Activated naive CD4-positive, alpha-beta T cell treated with anti-CD3 and anti-CD28 coated beads, Interleukin-2, amount 50 U/mL, for 16 hours (primary cell): ENCODE results near the gene KIF26B.
"Not testable (repeated sequence)": the region's sequence is repeated elsewhere in the genome, so short reads cannot be mapped to it uniquely, and the experiment has no call there.

Experiments
- DNase-seq: peaks from one replicate; pipeline ENCODE4 v3.0.0-alpha.2; 2020

KIF26B gene

DNA sequence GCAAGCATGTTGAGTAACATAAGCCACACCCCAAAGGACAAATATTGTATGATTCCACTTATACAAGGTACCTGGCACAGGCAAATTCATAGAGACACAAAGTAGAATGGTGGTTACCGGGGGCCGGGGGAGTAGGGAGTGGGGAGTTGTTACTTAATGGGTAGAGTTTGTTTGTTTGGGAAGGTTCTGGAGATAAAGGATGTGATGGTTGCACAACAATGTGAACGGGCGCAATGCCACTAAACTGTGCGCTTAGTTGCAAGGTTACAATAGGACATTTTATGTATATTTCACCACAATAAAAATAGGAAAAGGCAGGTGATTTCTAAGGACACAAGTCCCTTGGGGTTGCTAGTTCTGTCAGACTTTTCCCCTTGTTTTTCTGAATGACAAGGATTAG, 516.6 kb downstream of the KIF26B start:
- no peak for DNase-seq

DNA sequence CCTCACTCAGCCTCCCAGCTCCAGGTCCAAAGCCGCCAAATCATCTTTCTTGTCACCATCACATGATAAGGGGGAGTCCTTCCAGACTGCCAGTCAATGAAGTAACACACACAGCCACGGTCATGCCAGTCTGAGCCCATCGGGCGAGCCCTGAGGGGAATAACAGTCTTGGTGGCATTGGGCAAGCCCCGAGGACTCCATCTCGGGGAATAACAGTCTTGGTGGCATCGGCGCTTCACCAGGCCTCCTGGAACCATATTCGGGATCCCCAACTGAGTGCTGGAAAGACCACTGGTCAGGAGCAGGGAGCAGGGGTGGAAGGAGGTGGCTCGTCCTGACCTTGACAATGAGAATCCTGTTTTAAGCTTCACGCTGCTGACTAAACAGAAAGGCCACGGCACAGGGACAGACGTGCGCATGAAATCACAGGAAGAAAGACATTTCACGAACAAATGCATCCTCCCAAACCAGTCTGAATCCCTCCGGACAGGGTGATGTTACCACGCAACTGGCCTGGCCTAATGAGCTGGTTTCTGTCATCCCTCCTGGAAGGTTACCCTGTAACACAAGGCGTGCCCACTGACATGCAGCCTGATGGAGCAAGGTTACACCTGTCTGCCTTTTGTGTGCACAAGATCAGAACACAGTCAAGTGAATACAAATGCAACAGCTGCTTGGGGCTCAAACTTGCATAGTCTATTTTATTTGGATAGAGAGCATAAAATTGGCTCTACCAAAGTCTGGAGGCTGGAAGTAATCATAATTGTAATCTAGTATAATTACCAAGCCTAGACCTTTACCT, 517.4 kb downstream of the KIF26B start:
- no peak for DNase-seq

DNA sequence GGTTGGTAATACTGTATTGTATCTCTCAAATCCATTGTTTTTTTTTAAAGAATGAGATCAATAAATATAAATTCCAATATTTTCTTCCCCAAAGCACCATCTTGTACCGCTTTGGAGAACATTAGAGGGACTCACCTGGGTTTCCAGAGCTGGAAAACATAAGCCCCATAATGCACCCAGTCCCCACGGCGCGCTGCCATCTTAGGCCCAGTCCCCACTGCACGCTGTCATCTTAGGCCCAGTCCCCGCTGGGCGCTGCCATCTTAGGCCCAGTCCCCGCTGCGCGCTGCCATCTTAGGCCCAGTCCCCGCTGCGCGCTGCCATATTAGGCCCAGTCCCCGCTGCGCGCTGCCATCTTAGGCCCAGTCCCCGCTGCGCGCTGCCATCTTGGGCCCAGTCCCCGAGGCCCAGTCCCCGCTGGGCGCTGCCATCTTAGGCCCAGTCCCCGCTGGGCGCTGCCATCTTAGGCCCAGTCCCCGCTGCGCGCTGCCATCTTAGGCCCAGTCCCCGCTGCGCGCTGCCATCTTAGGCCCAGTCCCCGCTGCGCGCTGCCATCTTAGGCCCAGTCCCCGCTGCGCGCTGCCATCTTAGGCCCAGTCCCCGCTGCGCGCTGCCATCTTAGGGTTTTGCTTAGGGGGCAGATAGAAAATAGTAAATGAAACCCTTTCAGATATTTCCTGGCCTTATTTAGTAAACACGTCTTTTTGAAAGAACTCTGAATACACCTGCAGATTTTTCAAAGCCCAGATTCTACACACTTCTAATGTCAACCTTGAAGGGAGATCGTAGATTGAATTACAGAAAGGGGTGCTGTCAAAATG, 518.3 kb downstream of the KIF26B start:
- DNase-seq: not testable (repeated sequence)

DNA sequence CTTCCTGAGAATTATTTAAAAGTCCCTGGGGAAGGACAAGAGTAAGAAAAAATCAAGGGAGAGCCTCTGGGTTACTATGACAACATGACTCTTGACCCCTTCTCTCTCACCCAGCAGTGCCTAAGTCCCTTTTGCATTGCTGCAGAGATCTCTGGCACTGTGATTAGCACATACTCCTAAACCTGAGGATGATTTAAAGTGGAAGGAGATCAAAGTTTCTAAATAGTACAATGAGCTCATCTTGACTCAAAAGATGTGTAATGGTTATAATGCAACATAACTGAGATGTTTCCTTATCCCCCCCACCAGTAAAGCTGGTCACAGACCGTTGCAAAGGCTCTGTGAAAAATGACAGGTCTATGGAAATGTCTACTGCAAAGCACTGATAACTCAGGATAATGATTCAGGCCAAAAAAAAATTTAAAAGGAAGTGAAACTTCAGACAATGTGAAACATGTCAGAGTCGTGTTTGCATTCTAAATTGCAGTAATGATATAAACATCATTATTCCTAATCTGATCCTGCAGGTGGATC, 519.2 kb downstream of the KIF26B start:
- no peak for DNase-seq

DNA sequence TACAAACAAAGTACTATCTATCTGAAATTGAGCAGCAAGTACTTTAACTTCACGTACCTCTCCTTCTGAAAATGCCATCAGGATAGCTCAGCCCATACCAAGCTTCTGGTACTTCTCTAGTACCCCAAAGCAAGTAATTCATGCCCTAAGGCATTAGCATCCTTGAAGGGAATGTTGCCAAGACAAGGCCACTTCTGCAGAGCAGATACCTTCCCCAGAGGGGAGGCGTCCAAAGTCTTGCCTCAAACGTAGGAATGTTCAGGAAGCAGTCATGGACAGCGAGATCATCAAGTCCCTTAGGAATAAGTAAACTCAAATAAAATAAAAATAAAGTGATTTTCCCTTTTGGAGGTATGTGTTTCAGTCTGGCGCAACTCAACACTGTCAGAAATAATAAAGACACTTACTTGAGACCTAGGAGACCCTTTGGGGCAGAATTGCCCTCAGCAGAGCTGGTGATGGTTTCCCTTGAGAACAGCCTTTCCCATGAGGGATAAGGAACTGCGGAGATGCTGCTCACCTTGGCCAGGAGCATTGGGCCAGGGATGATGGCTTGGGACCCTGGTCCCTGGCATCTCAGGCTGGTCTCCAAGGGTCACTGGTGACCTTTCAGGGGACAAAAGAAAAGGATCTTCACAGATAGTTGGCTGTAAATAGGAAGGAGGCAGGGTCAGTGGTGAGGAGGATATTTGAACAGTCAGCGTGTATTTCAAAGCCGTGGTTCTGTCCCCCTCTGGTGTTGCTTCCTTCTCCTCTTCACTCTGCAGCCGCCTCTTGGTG, 522.9 kb downstream of the KIF26B start:
- DNase-seq: no peak

DNA sequence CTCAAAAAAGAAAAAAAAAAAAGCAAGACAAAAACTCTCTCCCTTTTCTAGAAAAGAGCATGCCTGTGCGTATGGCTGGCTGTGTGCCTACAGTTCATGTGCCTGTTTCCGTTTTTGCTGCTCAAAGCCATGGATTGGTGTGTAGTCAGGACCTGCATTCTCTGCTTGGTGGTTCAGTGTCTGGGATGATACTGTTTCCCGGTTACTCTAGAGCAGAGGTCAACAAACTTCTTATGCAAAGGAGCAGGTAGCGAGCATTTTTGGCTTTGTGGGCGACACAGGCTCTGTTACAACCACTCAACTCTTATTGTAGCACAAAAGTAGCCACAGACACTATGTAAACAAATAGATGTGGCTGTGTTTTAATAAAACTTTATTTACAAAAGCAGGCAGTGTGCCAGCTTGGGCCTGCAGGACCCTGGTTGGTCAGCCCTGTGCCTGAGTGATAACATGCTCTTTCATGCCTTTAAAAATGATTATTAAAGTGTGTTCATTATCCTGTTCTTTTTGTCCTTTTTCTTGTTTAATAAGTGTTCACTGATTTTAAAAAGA, 524.2 kb downstream of the KIF26B start:
- DNase-seq: no peak

DNA sequence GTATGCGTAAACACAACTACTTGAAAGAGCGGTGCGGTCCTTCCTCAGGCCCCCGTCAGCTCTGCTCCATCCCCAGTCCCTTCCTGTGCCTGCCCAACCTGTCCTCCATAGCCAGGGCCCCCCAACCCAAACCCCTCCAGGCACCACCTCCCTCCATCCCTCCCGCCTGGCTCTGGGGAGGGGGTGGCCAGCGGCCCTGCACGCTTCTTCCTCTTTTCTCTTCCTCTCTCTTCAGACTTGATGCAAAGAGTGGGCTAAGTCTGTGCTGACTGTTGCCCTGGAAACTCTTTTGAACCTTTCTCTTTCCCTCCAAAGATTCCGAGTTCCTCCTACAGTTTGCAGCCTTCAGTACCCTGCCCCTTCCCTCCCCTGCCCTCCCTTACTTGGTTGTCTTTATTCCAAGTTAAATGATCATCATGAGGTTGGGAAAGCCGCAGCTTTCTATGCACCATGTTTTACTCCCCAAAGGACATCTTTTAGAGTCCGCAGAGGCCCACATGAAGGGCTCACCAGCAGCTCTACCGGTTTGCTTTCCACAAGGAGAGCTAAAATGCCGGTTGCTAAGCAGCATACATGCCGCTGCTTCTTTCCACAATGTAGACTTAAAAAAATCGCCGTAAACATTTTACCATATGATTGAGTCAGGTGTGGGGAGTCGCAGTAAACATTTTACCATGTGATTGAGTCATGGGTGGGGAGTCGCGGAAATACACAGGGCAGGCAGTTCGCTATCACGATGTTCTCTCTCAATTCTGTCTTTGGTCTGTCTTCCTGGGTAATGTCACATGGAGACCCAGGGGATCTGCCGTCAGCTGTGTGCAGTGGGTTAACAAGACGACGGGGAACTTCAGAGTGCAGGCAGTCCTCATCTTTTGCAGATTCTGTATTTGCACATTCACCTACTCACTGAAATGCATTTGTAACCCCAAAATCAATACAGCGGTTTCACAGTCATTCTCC, 525.3 kb downstream of the KIF26B start:
- DNase-seq: no peak

DNA sequence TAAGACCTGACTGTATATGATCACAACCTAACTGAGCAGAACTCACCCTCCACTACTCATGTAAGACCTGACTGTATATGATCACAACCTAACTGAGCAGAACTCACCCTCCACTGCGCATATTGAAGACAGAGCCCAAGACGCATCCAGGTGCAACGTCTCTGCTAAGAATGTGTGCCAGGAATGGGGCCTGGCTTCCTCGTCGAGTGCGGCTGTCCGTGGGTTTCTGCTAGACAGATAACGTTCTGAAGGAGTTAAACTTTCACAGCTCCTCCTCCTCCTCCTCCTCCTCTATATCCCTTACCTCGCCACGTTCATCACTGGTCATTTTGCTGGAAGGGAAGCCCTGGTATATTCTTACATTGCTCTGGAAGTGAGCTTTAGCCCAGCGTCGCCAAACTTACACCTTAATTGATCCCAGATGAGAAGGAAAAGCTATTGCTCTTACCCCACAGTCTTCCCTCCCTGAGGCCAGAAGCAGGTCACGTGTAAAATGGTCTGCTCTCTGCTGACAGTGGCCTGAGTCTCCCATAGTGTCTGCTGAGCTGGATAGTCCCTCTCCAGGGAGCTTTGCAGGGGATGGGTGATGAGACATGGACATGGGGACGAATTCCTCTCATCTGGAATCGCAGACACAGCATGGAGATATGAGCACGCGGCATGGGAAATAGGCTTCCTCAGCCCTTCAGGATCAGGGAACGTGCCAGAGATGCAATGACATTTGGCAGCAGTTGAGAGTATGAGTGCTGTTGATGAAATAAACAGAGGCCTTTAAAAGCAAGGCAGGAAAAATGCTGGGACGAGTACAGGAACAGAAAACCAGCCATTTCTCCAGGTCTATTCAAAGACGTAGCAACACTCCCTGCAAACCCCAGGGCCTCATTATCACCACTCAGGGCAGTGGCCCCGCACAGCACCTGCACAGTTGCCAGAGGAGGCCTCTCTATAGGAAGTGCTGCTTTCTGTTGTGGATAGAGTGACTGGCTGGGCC, 528.1 kb downstream of the KIF26B start:
- no peak for DNase-seq

DNA sequence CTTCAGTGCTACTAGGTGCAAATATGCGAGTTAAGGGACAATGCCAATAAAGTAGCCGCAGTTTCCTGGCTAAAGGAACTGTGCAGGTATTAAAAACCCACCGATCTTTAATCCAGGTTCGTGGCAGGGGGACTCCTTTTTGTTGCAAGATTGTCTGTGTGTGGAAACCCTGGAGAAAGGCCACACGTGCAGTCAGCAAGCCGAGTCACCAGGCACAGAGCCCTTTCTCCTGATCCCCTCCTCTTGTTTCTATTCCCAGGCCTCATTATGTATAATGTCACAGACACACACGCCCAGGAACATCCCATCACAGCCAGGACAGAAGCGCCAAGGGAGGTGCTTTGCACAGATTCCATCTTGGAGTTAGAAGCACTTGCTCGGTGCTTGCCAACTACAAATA, 528.9 kb downstream of the KIF26B start:
- no peak for DNase-seq

DNA sequence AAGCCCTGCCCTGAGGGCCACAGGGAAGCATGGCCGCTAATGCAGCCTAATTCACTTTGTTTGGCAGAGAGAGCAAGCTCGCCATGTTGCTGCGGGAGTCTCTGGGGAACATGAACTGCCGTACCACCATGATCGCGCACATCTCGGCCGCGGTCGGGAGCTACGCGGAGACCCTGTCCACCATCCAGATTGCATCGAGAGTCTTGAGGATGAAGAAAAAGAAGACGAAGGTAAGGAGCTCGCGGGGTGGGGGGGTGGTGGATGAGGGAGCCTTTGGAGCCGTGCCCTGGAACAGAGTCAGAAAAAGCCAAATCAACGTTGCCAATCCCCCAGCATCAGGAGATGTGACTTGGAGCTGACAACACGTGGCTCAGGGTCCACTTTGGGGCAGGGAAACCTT, 529.4 kb downstream of the KIF26B start:
- no peak for DNase-seq

DNA sequence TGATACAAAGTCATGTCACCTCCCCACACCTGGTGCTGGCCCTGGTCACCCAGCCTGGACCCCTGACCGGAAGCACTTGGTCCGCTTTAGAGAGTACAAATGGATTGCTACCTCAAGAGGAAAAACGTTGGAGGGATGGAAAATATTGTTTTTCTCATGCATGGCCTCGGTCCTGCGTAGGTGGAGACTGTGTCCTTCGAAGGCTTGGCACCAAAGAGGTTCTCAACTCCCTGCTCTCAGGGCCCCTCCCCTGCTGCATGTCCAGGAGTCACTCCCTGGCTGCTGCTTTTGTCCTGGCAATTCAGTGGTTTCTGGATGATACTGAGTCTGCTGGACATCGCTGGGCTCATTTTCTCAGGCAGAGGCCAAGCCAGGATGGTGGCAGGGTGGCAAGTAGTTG, 529.8 kb downstream of the KIF26B start:
- DNase-seq: no peak

DNA sequence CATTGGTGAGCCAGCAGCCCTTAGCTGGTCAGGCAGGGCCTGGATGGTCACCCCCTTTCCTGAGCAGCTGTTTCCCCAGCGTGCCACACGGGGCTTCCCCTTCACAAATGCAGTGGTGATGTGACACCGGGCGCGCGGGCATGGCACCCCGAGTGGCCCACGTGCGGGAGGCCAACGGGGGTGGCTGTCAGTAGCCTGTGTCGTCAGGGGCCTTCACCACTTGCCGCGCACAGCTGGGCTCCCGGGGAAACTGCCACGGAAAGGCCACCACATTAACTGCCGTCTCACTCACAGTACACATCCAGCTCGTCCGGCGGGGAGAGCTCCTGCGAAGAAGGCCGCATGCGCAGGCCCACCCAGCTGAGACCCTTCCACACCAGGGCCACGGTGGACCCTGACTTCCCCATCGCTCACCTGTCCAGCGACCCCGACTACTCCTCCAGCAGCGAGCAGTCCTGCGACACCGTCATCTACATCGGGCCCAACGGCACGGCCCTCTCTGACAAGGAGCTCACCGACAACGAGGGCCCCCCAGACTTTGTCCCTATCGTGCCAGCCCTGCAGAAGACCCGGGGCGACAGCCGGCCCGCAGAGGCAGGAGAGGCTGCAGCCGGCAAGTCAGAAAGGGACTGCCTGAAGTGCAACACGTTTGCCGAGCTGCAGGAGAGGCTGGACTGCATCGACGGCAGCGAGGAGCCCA, 530.5 kb downstream of the KIF26B start:
- no peak for DNase-seq

DNA sequence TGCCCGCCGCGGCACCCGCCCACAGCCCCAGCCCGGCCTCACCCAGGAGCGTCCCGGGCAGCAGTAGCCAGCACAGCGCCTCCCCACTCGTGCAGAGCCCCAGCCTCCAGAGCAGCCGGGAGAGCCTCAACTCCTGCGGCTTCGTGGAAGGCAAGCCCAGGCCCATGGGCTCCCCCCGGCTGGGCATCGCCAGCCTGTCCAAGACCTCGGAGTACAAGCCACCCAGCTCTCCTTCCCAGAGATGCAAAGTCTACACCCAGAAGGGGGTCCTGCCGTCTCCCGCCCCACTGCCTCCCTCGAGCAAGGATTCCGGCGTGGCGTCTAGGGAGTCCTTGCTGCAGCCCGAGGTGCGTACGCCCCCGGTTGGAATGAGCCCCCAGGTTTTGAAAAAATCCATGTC, 531.2 kb downstream of the KIF26B start:
- DNase-seq: no peak

DNA sequence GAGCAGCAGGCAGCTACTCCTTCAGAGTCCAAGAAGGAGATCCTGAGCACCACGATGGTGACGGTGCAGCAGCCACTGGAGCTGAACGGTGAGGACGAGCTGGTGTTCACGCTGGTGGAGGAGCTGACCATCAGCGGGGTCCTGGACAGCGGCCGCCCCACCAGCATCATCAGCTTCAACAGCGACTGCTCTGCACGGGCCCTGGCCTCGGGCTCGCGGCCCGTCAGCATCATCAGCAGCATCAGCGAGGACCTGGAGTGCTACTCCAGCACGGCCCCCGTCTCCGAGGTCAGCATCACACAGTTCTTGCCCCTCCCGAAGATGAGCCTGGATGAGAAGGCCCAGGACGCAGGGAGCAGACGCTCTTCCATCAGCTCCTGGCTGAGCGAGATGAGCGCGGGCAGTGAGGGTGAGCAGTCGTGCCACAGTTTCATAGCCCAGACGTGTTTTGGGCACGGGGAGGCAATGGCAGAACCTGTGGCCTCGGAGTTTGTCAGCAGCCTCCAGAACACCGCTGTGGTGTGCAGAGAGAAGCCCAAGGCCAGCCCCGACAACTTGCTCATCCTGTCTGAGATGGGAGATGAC, 531.8 kb downstream of the KIF26B start:
- no peak for DNase-seq

DNA sequence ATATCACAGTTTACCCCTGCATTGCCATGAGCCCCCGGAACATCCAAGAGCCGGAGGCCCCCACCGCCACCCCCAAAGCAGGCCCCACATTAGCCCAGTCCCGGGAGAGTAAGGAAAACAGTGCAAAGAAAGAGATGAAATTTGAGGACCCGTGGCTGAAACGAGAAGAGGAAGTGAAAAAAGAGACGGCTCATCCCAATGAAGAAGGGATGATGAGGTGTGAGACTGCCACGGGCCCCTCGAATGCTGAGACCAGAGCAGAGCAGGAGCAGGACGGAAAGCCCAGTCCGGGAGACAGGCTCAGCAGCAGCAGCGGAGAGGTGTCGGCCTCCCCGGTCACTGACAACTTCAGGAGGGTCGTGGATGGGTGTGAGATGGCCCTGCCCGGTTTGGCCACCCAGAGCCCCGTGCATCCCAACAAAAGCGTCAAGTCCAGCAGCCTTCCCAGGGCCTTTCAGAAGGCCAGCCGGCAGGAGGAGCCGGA, 532.4 kb downstream of the KIF26B start:
- no peak for DNase-seq

DNA sequence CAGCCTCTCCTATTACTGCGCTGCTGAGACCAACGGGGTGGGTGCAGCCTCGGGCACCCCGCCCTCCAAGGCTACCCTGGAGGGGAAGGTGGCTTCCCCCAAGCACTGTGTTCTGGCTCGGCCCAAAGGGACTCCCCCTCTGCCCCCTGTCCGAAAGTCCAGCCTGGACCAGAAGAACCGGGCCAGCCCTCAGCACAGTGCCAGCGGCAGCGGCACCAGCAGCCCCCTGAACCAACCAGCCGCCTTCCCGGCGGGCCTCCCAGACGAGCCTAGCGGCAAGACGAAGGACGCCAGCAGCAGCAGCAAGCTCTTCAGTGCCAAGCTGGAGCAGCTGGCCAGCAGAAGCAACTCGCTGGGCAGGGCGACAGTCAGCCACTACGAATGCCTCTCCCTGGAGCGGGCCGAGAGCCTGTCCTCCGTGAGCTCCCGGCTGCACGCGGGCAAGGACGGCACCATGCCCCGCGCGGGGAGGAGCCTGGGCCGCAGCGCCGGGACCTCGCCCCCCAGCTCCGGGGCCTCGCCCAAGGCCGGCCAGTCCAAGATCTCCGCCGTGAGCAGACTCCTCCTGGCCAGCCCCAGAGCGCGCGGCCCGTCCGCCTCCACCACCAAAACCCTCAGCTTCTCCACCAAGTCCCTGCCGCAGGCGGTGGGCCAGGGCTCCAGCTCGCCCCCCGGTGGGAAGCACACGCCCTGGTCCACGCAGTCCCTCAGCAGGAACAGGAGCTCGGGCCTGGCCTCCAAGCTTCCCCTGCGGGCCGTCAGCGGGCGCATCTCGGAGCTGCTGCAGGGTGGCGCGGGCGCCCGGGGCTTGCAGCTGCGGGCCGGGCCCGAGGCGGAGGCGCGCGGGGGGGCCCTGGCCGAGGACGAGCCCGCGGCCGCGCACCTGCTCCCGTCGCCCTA, 533.1 kb downstream of the KIF26B start:
- no peak for DNase-seq

DNA sequence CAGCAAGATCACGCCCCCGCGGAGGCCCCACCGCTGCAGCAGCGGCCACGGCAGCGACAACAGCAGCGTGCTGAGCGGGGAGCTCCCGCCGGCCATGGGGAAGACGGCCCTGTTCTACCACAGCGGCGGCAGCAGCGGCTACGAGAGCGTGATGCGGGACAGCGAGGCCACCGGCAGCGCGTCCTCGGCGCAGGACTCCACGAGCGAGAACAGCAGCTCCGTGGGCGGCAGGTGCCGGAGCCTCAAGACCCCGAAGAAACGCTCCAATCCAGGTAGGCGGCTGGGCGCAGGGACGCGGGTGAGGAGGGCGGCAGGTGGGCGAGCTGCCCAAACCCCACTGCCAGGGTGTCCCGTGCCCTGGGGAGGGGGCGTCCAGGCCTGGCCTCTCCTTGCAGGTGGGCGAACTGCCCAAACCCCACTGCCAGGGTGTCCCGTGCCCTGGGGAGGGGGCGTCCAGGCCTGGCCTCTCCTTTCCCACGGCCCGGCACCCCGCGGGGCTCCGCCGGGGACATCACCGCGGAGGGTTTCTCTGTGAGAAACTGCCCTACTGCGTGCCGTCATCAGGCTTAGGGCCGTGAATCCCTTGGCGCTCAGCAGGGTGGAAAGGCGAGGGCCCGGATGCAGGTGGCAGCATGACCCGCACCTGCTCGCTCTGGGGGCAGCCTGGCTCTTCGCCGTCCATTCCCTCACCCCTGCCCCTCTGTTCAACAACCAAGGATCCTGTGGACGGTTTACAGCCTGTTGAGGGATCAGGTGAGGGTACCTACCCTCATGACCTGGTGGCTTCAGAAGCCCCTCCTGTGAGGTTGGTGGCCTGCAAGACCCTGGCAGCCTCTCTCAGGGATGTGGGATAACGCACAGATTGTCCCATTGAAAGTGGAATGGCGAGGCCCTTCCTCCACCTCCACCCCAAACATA, 534.0 kb downstream of the KIF26B start:
- no peak for DNase-seq
